ENCODE results near the gene EPAS1. TPM values are rescaled to one million over a fixed set of nuclear protein-coding genes. Genes with fewer than 3 reads are reported as not detected.

The EPAS1 gene
- polyA plus RNA-seq, 1 of the 3 experiments (the other 2 are of a cell fraction) = 69.2 TPM

DNA sequence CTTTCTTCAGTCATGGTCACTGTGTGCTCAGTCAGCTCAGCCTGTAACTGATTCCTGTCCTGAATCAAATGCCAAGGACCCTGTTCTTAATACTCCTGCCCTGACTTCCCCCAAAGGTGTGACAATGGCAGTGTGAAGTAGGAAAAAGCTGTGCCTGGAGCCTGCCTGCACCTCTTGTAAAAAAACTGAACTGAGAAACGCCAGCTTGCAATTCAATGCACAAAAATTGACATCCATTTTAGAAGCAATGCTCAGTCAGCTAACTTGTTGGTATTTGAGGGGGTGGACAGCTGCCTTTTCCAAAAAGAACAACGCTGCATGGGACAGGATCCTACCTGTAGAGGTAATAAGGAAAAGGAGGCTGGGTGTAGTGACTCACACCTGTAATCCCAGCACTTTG, 115.9 kb downstream of the EPAS1 start (continued):
- no peak for TF ChIP-seq TEAD4 (IDR thresholded peaks at IDR 0.05; ENCODE audit: borderline replicate concordance, insufficient read depth)
- TF ChIP-seq, protein P1, sequence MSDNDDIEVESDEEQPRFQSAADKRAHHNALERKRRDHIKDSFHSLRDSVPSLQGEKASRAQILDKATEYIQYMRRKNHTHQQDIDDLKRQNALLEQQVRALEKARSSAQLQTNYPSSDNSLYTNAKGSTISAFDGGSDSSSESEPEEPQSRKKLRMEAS (IDR thresholded peaks at IDR 0.05; ENCODE audit: low read depth) = no peak
- TF ChIP-seq TAF1 (IDR thresholded peaks at IDR 0.05; ENCODE audit: borderline replicate concordance, low read depth, low read length) = no peak
- no peak for TF ChIP-seq EP300 (IDR thresholded peaks at IDR 0.05; ENCODE audit: borderline replicate concordance in 1 of 2, low read depth in 1 of 2, low read length in 1 of 2)
- TF ChIP-seq NFIC (IDR thresholded peaks at IDR 0.05; ENCODE audit: borderline replicate concordance) = no peak
- no peak for TF ChIP-seq RCOR1 (IDR thresholded peaks at IDR 0.05; ENCODE audit: low read length)
- TF ChIP-seq ELF1 (IDR thresholded peaks at IDR 0.05) = no peak

DNA sequence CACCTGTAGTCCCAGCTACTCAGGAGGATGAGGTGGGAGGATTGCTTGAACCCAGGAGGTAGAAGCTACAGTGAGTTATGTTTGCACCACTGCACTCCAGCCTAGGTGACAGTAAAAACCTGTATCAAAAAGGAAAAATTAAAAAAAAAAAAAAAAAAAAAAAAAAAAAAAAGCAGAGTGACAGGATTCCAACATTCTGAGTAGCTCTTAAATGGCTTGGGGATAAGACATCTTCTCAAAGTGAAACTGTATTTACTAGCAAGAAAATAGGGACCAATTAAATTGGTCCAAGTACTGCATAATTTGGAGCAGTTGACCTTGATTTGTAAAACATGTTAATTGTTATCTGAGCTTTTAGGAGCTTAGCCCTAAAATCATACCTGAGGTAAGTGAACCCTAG, 116.4 kb downstream of the EPAS1 start:
- Histone ChIP-seq H3K4me3 (ENCODE audit: low read depth in 2 of 2, low read length in 1 of 2) (no peak overlapping the region), H3K27me3 (ENCODE audit: insufficient read depth) (no peaks in the 10 kb centered on the region), H4K20me1 (ENCODE audit: insufficient read depth) (no peaks in the 10 kb centered on the region), H3F3A (replicated peaks; ENCODE audit: insufficient read depth) (no peaks in the 10 kb centered on the region), H3K9ac (no peak overlapping the region), H3K27ac (ENCODE audit: low read depth in 2 of 2, low read length in 1 of 2) (no peak overlapping the region), H3K36me3 (replicated peaks in 1 of 2; ENCODE audit: control insufficient read depth in 1 of 2, insufficient read depth in 2 of 2, low read length in 1 of 2) (no peaks in the 10 kb centered on the region), H3K9me2 (no peaks in the 10 kb centered on the region), H3K4me2 (no peak overlapping the region), H3K9me3 (peaks cover 28% of the 10 kb centered on the region), H3K4me1 (ENCODE audit: control insufficient read depth in 1 of 2, insufficient read depth in 2 of 2, low read depth in 1 of 2, low read length in 1 of 2) (peaks cover 0 to 3% of the 10 kb centered on the region in 2 experiments; a peak in 1 of 4 replicates), H3K79me2 (ENCODE audit: insufficient read depth) (no peaks in the 10 kb centered on the region), H2AFZ (ENCODE audit: low read depth) (no peak overlapping the region)
- CTCF ChIA-PET = interaction anchor here (0.9 to 3.4 kb wide), 8 partner anchors 9 to 420 kb away, joined by 3 to 10 read pairs (median 3); no protein-coding TSS in a partner anchor
- DNase-seq = no peak
- POLR2A ChIA-PET = no interaction called here
- TF ChIP-seq RCOR1 (IDR thresholded peaks at IDR 0.05; ENCODE audit: low read length) (no peak), TCF12 (IDR thresholded peaks at IDR 0.05) (no peak), POLR2AphosphoS5 (IDR thresholded peaks at IDR 0.05; ENCODE audit: low read depth, low read length) (no peak), NFIC (IDR thresholded peaks at IDR 0.05; ENCODE audit: borderline replicate concordance) (no peak), GATA2 (CRISPR knock-in tag; IDR thresholded peaks at IDR 0.05) (no peak)
- TF ChIP-seq, protein P2, sequence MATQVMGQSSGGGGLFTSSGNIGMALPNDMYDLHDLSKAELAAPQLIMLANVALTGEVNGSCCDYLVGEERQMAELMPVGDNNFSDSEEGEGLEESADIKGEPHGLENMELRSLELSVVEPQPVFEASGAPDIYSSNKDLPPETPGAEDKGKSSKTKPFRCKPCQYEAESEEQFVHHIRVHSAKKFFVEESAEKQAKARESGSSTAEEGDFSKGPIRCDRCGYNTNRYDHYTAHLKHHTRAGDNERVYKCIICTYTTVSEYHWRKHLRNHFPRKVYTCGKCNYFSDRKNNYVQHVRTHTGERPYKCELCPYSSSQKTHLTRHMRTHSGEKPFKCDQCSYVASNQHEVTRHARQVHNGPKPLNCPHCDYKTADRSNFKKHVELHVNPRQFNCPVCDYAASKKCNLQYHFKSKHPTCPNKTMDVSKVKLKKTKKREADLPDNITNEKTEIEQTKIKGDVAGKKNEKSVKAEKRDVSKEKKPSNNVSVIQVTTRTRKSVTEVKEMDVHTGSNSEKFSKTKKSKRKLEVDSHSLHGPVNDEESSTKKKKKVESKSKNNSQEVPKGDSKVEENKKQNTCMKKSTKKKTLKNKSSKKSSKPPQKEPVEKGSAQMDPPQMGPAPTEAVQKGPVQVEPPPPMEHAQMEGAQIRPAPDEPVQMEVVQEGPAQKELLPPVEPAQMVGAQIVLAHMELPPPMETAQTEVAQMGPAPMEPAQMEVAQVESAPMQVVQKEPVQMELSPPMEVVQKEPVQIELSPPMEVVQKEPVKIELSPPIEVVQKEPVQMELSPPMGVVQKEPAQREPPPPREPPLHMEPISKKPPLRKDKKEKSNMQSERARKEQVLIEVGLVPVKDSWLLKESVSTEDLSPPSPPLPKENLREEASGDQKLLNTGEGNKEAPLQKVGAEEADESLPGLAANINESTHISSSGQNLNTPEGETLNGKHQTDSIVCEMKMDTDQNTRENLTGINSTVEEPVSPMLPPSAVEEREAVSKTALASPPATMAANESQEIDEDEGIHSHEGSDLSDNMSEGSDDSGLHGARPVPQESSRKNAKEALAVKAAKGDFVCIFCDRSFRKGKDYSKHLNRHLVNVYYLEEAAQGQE (IDR thresholded peaks at IDR 0.05; ENCODE audit: low read depth, low read length) = no peak

DNA sequence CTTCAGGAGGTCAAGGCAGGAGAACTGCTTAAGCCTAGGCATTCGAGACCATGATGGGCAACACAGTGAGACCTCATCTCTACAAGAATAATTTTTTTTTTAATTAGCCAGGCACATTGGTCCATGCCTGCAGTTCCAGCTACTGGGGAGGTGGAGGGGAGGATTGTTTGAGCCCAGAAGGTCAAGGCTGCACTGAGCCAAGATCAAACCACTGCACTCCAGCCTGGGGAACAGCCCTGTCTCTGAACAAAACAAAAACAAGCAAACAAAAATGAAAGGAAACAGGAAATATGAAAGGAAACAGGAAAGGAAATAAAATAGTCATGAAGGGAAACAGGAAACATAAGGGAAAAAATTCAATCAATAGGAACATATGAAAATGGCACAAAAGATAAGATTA, 117.5 kb downstream of the EPAS1 start:
- ChIA-PET CTCF (interaction anchor here (1.4 to 3.4 kb wide), 4 partner anchors 10 to 421 kb away, joined by 3 to 10 read pairs (median 3); no protein-coding TSS in a partner anchor), POLR2A (no interaction called here)
- H3K4me1 ChIP-seq (ENCODE audit: control insufficient read depth in 1 of 2, insufficient read depth in 2 of 2, low read depth in 1 of 2, low read length in 1 of 2) = peaks cover 0 to 3% of the 10 kb centered on the region in 2 experiments; a peak in 1 of 4 replicates
- no peak overlapping the region for H2AFZ ChIP-seq (ENCODE audit: low read depth)
- H3K4me2 ChIP-seq = no peak overlapping the region
- no peaks in the 10 kb centered on the region for H4K20me1 ChIP-seq (ENCODE audit: insufficient read depth)
- peaks cover 28% of the 10 kb centered on the region for H3K9me3 ChIP-seq
- no peak overlapping the region for H3K27ac ChIP-seq (ENCODE audit: low read depth in 2 of 2, low read length in 1 of 2)
- no peaks in the 10 kb centered on the region for H3K9me2 ChIP-seq
- H3K4me3 ChIP-seq (ENCODE audit: low read depth in 2 of 2, low read length in 1 of 2) = no peak overlapping the region
- no peaks in the 10 kb centered on the region for H3K36me3 ChIP-seq (replicated peaks in 1 of 2; ENCODE audit: control insufficient read depth in 1 of 2, insufficient read depth in 2 of 2, low read length in 1 of 2)
- 4% methylated on average over 1 of the region's 1 CpG for WGBS (ENCODE audit: low lambda C conversion rate)
- no peaks in the 10 kb centered on the region for H3K27me3 ChIP-seq (ENCODE audit: insufficient read depth)
- H3K79me2 ChIP-seq (ENCODE audit: insufficient read depth) = no peaks in the 10 kb centered on the region
- H3F3A ChIP-seq (replicated peaks; ENCODE audit: insufficient read depth) = no peaks in the 10 kb centered on the region
- H3K9ac ChIP-seq = no peak overlapping the region
- no peak for DNase-seq
- no peak for TF ChIP-seq ELF1 (IDR thresholded peaks at IDR 0.05)
- TF ChIP-seq POLR2AphosphoS5 (IDR thresholded peaks at IDR 0.05; ENCODE audit: low read depth, low read length) = no peak
- no peak for TF ChIP-seq MXI1 (IDR thresholded peaks at IDR 0.05; ENCODE audit: low read depth, low read length)
- no peak for TF ChIP-seq SIN3A (IDR thresholded peaks at IDR 0.05; ENCODE audit: borderline replicate concordance, low read depth, low read length)
- TF ChIP-seq NFIC (IDR thresholded peaks at IDR 0.05; ENCODE audit: borderline replicate concordance) = no peak
- TF ChIP-seq RFX5 (IDR thresholded peaks at IDR 0.05; ENCODE audit: low read length) = no peak
- TF ChIP-seq EP300 (IDR thresholded peaks at IDR 0.05; ENCODE audit: borderline replicate concordance in 1 of 2, low read depth in 1 of 2, low read length in 1 of 2) = no peak
- TF ChIP-seq, protein P3, sequence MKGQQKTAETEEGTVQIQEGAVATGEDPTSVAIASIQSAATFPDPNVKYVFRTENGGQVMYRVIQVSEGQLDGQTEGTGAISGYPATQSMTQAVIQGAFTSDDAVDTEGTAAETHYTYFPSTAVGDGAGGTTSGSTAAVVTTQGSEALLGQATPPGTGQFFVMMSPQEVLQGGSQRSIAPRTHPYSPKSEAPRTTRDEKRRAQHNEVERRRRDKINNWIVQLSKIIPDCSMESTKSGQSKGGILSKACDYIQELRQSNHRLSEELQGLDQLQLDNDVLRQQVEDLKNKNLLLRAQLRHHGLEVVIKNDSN (IDR thresholded peaks at IDR 0.05; ENCODE audit: borderline replicate concordance, low read depth) = no peak
- TF ChIP-seq MEF2A (IDR thresholded peaks at IDR 0.05; ENCODE audit: borderline replicate concordance, low read depth) = no peak
- no peak for TF ChIP-seq TAF1 (IDR thresholded peaks at IDR 0.05; ENCODE audit: borderline replicate concordance, low read depth, low read length)
- TF ChIP-seq YY1 (IDR thresholded peaks at IDR 0.05; ENCODE audit: low read depth) = no peak
- TF ChIP-seq, protein P4, sequence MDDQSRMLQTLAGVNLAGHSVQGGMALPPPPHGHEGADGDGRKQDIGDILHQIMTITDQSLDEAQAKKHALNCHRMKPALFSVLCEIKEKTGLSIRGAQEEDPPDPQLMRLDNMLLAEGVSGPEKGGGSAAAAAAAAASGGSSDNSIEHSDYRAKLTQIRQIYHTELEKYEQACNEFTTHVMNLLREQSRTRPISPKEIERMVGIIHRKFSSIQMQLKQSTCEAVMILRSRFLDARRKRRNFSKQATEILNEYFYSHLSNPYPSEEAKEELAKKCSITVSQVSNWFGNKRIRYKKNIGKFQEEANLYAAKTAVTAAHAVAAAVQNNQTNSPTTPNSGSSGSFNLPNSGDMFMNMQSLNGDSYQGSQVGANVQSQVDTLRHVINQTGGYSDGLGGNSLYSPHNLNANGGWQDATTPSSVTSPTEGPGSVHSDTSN (IDR thresholded peaks at IDR 0.05) = no peak
